CD4-positive, CD25-positive, alpha-beta regulatory T cell (primary cell): Measurements from ENCODE around the gene CITED1. TPM values are rescaled to one million over a fixed set of nuclear protein-coding genes. Genes with fewer than 3 reads are reported as not detected.

Experiments used
- ATAC-seq, 2 donors: fragments of 150-1000 bp; cut with Tn5 transposase; one replicate each; pipeline ENCODE4 v1.10.0; 2021; ENCODE audit warnings: low read depth in 2 of 2, moderate number of reproducible peaks in 2 of 2, moderate library complexity in 1 of 2
- DNase-seq, 3 donors: peaks; one replicate each; pipeline versions ENCODE4 v3.0.0 to v3.0.0-alpha.2; 2012 to 2022; ENCODE audit warnings: mixed read lengths in 1 of 3
- H3K27ac ChIP-seq: one replicate; pipeline ENCODE4 v1.7.0; 2013; ENCODE audit warnings: mild to moderate bottlenecking, low read length; ENCODE audit not compliant: insufficient read depth, poor library complexity, severe bottlenecking
- H3K27me3 ChIP-seq: one replicate; pipeline ENCODE4 v1.7.0; 2013; ENCODE audit warnings: low read length; ENCODE audit not compliant: control insufficient read depth, insufficient read depth
- H3K36me3 ChIP-seq: one replicate; pipeline ENCODE4 v1.7.0; 2013; ENCODE audit warnings: mild to moderate bottlenecking, low read length, moderate library complexity; ENCODE audit not compliant: control insufficient read depth, insufficient read depth
- H3K4me1 ChIP-seq: 2 replicates; pipeline ENCODE4 v1.7.0; 2013; ENCODE audit warnings: mild to moderate bottlenecking, low read length; ENCODE audit not compliant: insufficient read depth, control insufficient read depth, poor library complexity, severe bottlenecking
- H3K4me3 ChIP-seq: one replicate; pipeline ENCODE4 v1.7.0; 2013; ENCODE audit warnings: low read depth, mild to moderate bottlenecking, low read length, moderate library complexity
- H3K9me3 ChIP-seq, 2 experiments: 1 replicate in 1 of 2; 2 replicates in 1 of 2; pipeline ENCODE4 v1.7.0; 2013; ENCODE audit warnings: low read length in 2 of 2, mild to moderate bottlenecking in 1 of 2, moderate library complexity in 1 of 2; ENCODE audit not compliant: control insufficient read depth in 2 of 2
- H3K27ac Mint-ChIP-seq, 3 donors: one replicate each; pipeline ENCODE4 v1.8.0; 2020 to 2022; ENCODE audit warnings: mild to moderate bottlenecking in 3 of 3, mixed read lengths in 3 of 3, moderate library complexity in 2 of 3
- H3K27me3 Mint-ChIP-seq: one replicate; pipeline ENCODE4 v1.8.0; 2022; ENCODE audit warnings: mild to moderate bottlenecking, mixed read lengths
- H3K36me3 Mint-ChIP-seq: one replicate; pipeline ENCODE4 v1.8.0; 2020; ENCODE audit warnings: mixed read lengths
- H3K4me1 Mint-ChIP-seq, 4 donors: one replicate each; pipeline ENCODE4 v1.8.0; 2020 to 2022; ENCODE audit warnings: mixed read lengths in 4 of 4, mild to moderate bottlenecking in 1 of 4
- H3K4me3 Mint-ChIP-seq, 4 donors: one replicate each; pipeline ENCODE4 v1.8.0; 2020 to 2022; ENCODE audit warnings: mild to moderate bottlenecking in 4 of 4, mixed read lengths in 4 of 4, moderate library complexity in 3 of 4
- H3K9me3 Mint-ChIP-seq, 7 donors: one replicate each; pipeline ENCODE4 v1.8.0; 2020 to 2022; ENCODE audit warnings: mixed read lengths in 7 of 7, mild to moderate bottlenecking in 3 of 7, moderate library complexity in 2 of 7
- polyA plus RNA-seq, 4 donors: library from polyadenylated mRNA; unstranded; fragments of 300-500 nt; fragmentation: Illumina TruSeq; gene quantifications; one replicate each; pipeline ENCODE4 v1.2.3, GENCODE V29; 2021
- total RNA-seq: library from RNA; stranded (reverse); gene quantifications from one replicate; pipeline ENCODE4 v1.2.3, GENCODE V29; 2022

The CITED1 gene
- total and polyA plus RNA-seq, 5 donors from 2014 or later = 1.4 TPM; not detected in 4

DNA sequence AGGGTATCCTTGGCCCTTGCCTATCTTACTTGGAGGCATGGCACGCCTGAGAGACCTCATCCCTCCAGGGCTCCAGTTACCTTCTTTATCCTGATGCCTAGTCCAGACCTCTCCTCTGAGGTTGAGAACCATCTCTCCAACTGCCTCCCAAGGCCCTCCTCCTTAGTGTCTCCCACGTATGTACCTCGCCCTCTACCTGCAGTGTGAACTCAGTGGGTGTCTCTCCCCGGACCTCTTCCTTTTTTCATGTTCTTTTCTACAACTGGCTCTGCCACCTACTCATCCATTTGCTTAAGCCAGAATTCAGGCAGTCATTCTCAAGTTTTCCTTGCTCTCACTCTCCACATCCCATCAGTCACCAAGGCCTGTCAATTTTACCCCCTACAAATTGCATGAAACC is 45.3 kb downstream of the CITED1 start:
- Histone ChIP-seq H3K9me3 (no peaks in the 10 kb centered on the region), H3K36me3 (no peaks in the 10 kb centered on the region), H3K4me1 (no peaks in the 10 kb centered on the region), H3K4me3 (no peak overlapping the region), H3K27ac (no peak overlapping the region), H3K27me3 (no peaks in the 10 kb centered on the region)
- H3K36me3 Mint-ChIP-seq = peaks cover 28% of the 10 kb centered on the region
- DNase-seq (no peak), ATAC-seq (no peak)
- H3K4me3 Mint-ChIP-seq = no peak overlapping the region
- H3K4me1 Mint-ChIP-seq = peaks cover 0 to 8% (median 0%) of the 10 kb centered on the region in 4 donors
- no peaks in the 10 kb centered on the region for H3K9me3 Mint-ChIP-seq
- no peak overlapping the region for H3K27ac Mint-ChIP-seq
- H3K27me3 Mint-ChIP-seq = no peaks in the 10 kb centered on the region

DNA sequence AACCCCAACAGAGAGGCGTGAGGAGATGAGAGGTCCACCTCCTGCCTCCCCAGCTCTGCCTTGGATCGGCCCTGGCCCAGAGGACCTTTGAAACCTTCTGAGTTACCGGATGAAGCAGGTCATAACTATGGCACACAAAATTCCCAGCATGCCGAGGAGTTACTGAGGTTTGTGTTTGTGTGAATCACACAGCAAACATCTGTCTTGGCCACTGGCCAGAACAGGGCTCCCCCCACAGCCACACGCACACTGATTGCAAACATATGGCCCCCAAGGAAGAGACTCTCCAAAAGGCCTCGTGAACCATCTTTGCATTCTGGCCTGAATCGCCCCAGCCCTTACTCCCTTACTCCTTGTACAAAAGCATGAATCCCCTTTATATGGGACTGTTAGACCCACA is 47.5 kb downstream of the CITED1 start:
- no peaks in the 10 kb centered on the region for H3K9me3 Mint-ChIP-seq
- H3K4me3 Mint-ChIP-seq = no peak overlapping the region
- no peak for DNase-seq
- peaks cover 14% of the 10 kb centered on the region for H3K27me3 Mint-ChIP-seq
- no peaks in the 10 kb centered on the region for H3K36me3 ChIP-seq
- no peak overlapping the region for H3K27ac Mint-ChIP-seq
- no peak for ATAC-seq
- H3K4me1 Mint-ChIP-seq = peaks cover 0 to 6% (median 0%) of the 10 kb centered on the region in 4 donors
- H3K4me1 ChIP-seq = no peaks in the 10 kb centered on the region
- no peak overlapping the region for H3K27ac ChIP-seq
- no peaks in the 10 kb centered on the region for H3K27me3 ChIP-seq
- no peak overlapping the region for H3K4me3 ChIP-seq
- H3K36me3 Mint-ChIP-seq = peaks cover 28% of the 10 kb centered on the region
- H3K9me3 ChIP-seq = no peaks in the 10 kb centered on the region

DNA sequence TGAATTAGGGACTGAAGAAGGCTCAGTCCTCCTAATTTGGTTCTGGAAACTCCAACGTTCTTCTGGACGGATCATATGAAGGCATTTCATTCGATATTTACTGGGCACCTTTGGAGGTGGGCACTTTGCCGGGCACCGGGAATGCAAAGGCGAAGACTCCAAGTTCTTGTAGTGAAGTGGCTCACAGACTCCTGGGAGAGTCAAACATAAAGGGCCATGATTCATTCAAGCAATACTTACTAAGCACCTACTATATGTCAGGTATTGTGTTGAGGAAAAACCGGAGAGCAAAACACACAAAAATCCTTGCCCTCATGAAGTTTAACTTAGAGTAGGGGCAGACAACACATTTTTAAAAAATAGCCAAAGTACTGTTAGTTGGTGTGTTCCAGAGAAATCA is 49.9 kb downstream of the CITED1 start:
- Mint-ChIP-seq H3K4me3 (no peak overlapping the region), H3K27me3 (peaks cover 21% of the 10 kb centered on the region), H3K9me3 (no peaks in the 10 kb centered on the region), H3K27ac (no peak overlapping the region), H3K36me3 (peaks cover 32% of the 10 kb centered on the region), H3K4me1 (peaks cover 0 to 6% (median 0%) of the 10 kb centered on the region in 4 donors)
- no peak overlapping the region for H3K27ac ChIP-seq
- DNase-seq = no peak
- no peaks in the 10 kb centered on the region for H3K27me3 ChIP-seq
- no peaks in the 10 kb centered on the region for H3K9me3 ChIP-seq
- no peak overlapping the region for H3K4me3 ChIP-seq
- no peaks in the 10 kb centered on the region for H3K36me3 ChIP-seq
- ATAC-seq = no peak
- no peaks in the 10 kb centered on the region for H3K4me1 ChIP-seq

DNA sequence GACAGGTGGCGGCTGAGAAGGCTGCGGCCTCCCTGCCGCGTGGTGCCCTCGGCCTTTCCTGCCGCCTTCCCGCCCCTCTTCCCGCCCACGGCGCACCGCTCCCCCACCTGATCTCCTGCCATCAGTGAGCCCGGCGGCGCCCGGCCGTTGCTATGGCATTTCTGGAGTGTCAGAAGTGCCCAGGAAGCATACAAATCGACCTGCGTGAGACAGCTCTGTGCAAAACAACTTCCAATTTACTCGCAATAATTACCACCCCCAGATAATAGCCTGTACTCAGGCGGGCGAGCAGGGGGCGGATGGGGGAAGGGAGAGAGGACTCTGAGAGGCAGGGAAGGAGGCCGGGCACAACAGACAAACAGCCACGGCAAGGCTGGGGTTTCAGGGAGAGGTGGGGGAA is 50.3 kb downstream of the CITED1 start:
- no peak for DNase-seq
- Mint-ChIP-seq H3K27me3 (peaks cover 21% of the 10 kb centered on the region), H3K9me3 (no peaks in the 10 kb centered on the region), H3K36me3 (peaks cover 30% of the 10 kb centered on the region), H3K27ac (peak overlapping the region in 1 of 3 donors; percentile 52), H3K4me1 (peaks cover 0 to 6% (median 0%) of the 10 kb centered on the region in 4 donors), H3K4me3 (no peak overlapping the region)
- Histone ChIP-seq H3K27me3 (no peaks in the 10 kb centered on the region), H3K4me1 (no peaks in the 10 kb centered on the region), H3K36me3 (no peaks in the 10 kb centered on the region), H3K9me3 (no peaks in the 10 kb centered on the region), H3K4me3 (no peak overlapping the region), H3K27ac (no peak overlapping the region)
- no peak for ATAC-seq

DNA sequence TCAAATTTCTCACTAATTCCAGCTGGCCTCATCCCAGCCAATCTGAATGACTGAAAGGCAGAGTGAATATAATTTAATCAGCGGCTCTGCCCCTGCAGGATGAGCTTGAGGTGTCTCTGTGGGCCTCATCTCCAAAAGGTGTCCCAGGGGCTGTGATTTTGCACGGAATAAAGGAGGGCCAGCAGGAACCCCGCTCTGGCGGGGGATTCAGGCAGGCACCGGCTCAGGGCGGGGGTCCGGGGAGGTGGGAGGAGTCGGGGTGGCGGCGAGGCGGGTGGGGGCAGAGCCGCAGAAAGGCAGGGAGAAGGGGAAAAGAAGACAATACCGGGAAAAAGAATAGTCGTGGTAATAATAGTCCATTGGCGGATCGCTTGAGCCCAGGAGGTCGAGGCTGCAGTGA is 50.9 kb downstream of the CITED1 start:
- H3K36me3 Mint-ChIP-seq = peaks cover 28% of the 10 kb centered on the region
- Histone ChIP-seq H3K27me3 (no peaks in the 10 kb centered on the region), H3K36me3 (no peaks in the 10 kb centered on the region), H3K4me3 (no peak overlapping the region), H3K9me3 (no peaks in the 10 kb centered on the region), H3K4me1 (no peaks in the 10 kb centered on the region), H3K27ac (no peak overlapping the region)
- no peak for DNase-seq
- H3K27me3 Mint-ChIP-seq = peaks cover 21% of the 10 kb centered on the region
- H3K4me1 Mint-ChIP-seq = peaks cover 0 to 6% (median 0%) of the 10 kb centered on the region in 4 donors
- no peak overlapping the region for H3K4me3 Mint-ChIP-seq
- no peaks in the 10 kb centered on the region for H3K9me3 Mint-ChIP-seq
- H3K27ac Mint-ChIP-seq = no peak overlapping the region
- no peak for ATAC-seq

DNA sequence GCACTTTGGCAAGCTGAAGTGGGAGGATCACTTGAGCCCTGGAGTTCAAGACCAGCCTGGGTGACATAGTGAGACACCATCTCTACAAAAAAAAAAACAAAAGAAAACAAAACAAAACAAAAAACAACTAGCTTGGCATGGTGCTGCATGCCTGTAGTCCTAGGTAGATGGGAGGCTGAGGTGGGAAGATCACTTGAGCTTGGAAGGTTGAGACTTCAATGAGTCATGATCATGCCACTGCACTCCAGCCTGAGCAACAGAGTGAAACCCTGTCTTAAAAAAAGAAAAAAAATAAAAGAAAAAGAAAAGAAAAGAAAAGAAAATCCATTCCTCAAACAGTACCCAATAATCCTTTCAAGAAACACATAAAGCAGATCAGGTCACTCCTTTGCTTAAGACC is 52.0 kb downstream of the CITED1 start:
- no peaks in the 10 kb centered on the region for H3K9me3 ChIP-seq
- no peak overlapping the region for H3K27ac ChIP-seq
- no peak for DNase-seq
- H3K27me3 ChIP-seq = no peaks in the 10 kb centered on the region
- H3K4me1 ChIP-seq = no peaks in the 10 kb centered on the region
- Mint-ChIP-seq H3K27ac (no peak overlapping the region), H3K27me3 (peaks cover 21% of the 10 kb centered on the region), H3K4me3 (no peak overlapping the region), H3K9me3 (no peaks in the 10 kb centered on the region), H3K36me3 (peaks cover 28% of the 10 kb centered on the region), H3K4me1 (peaks cover 0 to 6% (median 0%) of the 10 kb centered on the region in 4 donors)
- no peaks in the 10 kb centered on the region for H3K36me3 ChIP-seq
- no peak for ATAC-seq
- H3K4me3 ChIP-seq = no peak overlapping the region

Other genes starting within 250 kb of the CITED1 start
- 1.1 TPM for gene RTL5, start 174.0 kb downstream of the CITED1 start, total RNA-seq
- under 1 TPM in 2 of 4 donors, not detected in 2; 0.05 to 0.09 TPM for gene RTL5, start 174.0 kb downstream of the CITED1 start, polyA plus RNA-seq
- 2.6 TPM for gene PIN4, start 124.2 kb downstream of the CITED1 start, total RNA-seq
- 10 to 100 TPM; 26.6 to 36.5 (median 31.3) TPM for gene PIN4, start 124.2 kb downstream of the CITED1 start, polyA plus RNA-seq
- gene ERCC6L, start 66.9 kb downstream of the CITED1 start, total RNA-seq = 0.64 TPM
- under 1 TPM; 0.52 to 0.94 (median 0.64) TPM for gene ERCC6L, start 66.9 kb downstream of the CITED1 start, polyA plus RNA-seq
- gene RPS4X, start 28.7 kb downstream of the CITED1 start, total RNA-seq = 1,376 TPM
- 100 to 1,000 TPM; 478 to 996 (median 885) TPM for gene RPS4X, start 28.7 kb downstream of the CITED1 start, polyA plus RNA-seq